ENCODE data around the gene PANX1. TPM values are rescaled to one million over a fixed set of nuclear protein-coding genes. Genes with fewer than 3 reads are reported as not detected.

Gene PANX1
- polyA plus RNA-seq, 1 of the 3 experiments (the other 2 are of a cell fraction): 11.1 TPM

DNA sequence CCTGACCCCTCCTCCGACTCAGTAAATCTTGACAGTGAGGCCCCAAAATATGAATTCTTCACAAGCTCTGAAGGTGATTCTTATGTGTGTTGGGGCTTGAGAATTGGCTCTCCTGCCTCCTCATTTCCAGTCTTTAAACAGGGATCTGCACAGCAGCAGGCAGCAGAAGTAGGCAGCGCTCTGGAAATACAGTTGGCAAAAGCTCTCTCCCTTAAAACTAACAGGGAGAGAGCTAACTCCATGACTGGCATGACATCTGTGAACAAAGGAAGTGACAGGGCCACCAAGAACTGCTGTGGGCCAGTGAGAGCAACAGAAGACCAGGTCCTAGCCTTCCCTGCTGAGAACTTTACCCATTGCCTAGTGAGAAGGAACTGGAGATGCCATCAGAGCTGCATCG, 70.1 kb downstream of the PANX1 start (continued):
- TF ChIP-seq RFX5 (IDR thresholded peaks at IDR 0.05; ENCODE audit: low read length): no peak
- TF ChIP-seq, protein P1, sequence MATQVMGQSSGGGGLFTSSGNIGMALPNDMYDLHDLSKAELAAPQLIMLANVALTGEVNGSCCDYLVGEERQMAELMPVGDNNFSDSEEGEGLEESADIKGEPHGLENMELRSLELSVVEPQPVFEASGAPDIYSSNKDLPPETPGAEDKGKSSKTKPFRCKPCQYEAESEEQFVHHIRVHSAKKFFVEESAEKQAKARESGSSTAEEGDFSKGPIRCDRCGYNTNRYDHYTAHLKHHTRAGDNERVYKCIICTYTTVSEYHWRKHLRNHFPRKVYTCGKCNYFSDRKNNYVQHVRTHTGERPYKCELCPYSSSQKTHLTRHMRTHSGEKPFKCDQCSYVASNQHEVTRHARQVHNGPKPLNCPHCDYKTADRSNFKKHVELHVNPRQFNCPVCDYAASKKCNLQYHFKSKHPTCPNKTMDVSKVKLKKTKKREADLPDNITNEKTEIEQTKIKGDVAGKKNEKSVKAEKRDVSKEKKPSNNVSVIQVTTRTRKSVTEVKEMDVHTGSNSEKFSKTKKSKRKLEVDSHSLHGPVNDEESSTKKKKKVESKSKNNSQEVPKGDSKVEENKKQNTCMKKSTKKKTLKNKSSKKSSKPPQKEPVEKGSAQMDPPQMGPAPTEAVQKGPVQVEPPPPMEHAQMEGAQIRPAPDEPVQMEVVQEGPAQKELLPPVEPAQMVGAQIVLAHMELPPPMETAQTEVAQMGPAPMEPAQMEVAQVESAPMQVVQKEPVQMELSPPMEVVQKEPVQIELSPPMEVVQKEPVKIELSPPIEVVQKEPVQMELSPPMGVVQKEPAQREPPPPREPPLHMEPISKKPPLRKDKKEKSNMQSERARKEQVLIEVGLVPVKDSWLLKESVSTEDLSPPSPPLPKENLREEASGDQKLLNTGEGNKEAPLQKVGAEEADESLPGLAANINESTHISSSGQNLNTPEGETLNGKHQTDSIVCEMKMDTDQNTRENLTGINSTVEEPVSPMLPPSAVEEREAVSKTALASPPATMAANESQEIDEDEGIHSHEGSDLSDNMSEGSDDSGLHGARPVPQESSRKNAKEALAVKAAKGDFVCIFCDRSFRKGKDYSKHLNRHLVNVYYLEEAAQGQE (IDR thresholded peaks at IDR 0.05; ENCODE audit: low read depth, low read length): no peak
- no peak for TF ChIP-seq TEAD4 (IDR thresholded peaks at IDR 0.05; ENCODE audit: borderline replicate concordance, insufficient read depth)
- no peak for TF ChIP-seq MXI1 (IDR thresholded peaks at IDR 0.05; ENCODE audit: low read depth, low read length)
- TF ChIP-seq GATA2 (CRISPR knock-in tag; IDR thresholded peaks at IDR 0.05): no peak
- TF ChIP-seq NFIC (IDR thresholded peaks at IDR 0.05; ENCODE audit: borderline replicate concordance): no peak
- no peak for TF ChIP-seq EZH2phosphoT487 (IDR thresholded peaks at IDR 0.05; ENCODE audit: borderline replicate concordance, low read depth)
- TF ChIP-seq MEF2A (IDR thresholded peaks at IDR 0.05; ENCODE audit: borderline replicate concordance, low read depth): no peak

GRCh38 chr11:94199136-94200130, 70.8 kb downstream of the PANX1 start:
- H3K4me2 ChIP-seq: no peak overlapping the region; the same call in 1 of the 2 replicates
- no peak overlapping the region for H2AFZ ChIP-seq (ENCODE audit: low read depth)
- H3K9me3 ChIP-seq: no peaks in the 10 kb centered on the region
- ChIA-PET CTCF (interaction anchor here (1.4 to 2.4 kb wide), 3 partner anchors 16 to 304 kb away, joined by 3 to 9 read pairs (median 4); no protein-coding TSS in a partner anchor), POLR2A (no interaction called here)
- no peaks in the 10 kb centered on the region; a peak in 1 of 4 replicates for H3K4me1 ChIP-seq (ENCODE audit: control insufficient read depth in 1 of 2, insufficient read depth in 2 of 2, low read depth in 1 of 2, low read length in 1 of 2)
- no peak for TF ChIP-seq RXRA (IDR thresholded peaks at IDR 0.05; ENCODE audit: borderline replicate concordance, low read depth)
- no peak for TF ChIP-seq FOSL2 (IDR thresholded peaks at IDR 0.05; ENCODE audit: borderline replicate concordance, low read depth)
- TF ChIP-seq SMC3 (IDR thresholded peaks at IDR 0.05; ENCODE audit: low read depth, low read length): no peak
- no peak for TF ChIP-seq EZH2phosphoT487 (IDR thresholded peaks at IDR 0.05; ENCODE audit: borderline replicate concordance, low read depth)
- no peak for TF ChIP-seq NRF1 (IDR thresholded peaks at IDR 0.05; ENCODE audit: low read depth, low read length)
- no peak for TF ChIP-seq TEAD4 (IDR thresholded peaks at IDR 0.05; ENCODE audit: borderline replicate concordance, insufficient read depth)
- TF ChIP-seq FOXM1 (IDR thresholded peaks at IDR 0.05; ENCODE audit: low read depth): no peak
- no peak for TF ChIP-seq ZBTB33 (IDR thresholded peaks at IDR 0.05; ENCODE audit: borderline replicate concordance, low read depth)
- TF ChIP-seq MEF2A (IDR thresholded peaks at IDR 0.05; ENCODE audit: borderline replicate concordance, low read depth): no peak
- TF ChIP-seq CTCF (IDR thresholded peaks at IDR 0.05): no peak
- no peak for TF ChIP-seq TAF1 (IDR thresholded peaks at IDR 0.05; ENCODE audit: borderline replicate concordance, low read depth, low read length)
- no peak for TF ChIP-seq USF2 (IDR thresholded peaks at IDR 0.05; ENCODE audit: borderline replicate concordance, low read depth, low read length)
- no peak for TF ChIP-seq ELF1 (IDR thresholded peaks at IDR 0.05)
- no peak for TF ChIP-seq TCF12 (IDR thresholded peaks at IDR 0.05)
- no peak for DNase-seq
- H3F3A ChIP-seq (replicated peaks; ENCODE audit: insufficient read depth): no peaks in the 10 kb centered on the region
- no peaks in the 10 kb centered on the region for H4K20me1 ChIP-seq (ENCODE audit: insufficient read depth)
- no peaks in the 10 kb centered on the region for H3K9me2 ChIP-seq
- H3K27me3 ChIP-seq (ENCODE audit: insufficient read depth): no peaks in the 10 kb centered on the region
- no peak overlapping the region for H3K9ac ChIP-seq
- WGBS (ENCODE audit: low lambda C conversion rate): 92% methylated on average over 5 of the region's 5 CpGs
- H3K4me3 ChIP-seq (ENCODE audit: low read depth in 2 of 2, low read length in 1 of 2): no peak overlapping the region
- no peaks in the 10 kb centered on the region for H3K79me2 ChIP-seq (ENCODE audit: insufficient read depth)
- H3K27ac ChIP-seq (ENCODE audit: low read depth in 2 of 2, low read length in 1 of 2): no peak overlapping the region
- no peaks in the 10 kb centered on the region for H3K36me3 ChIP-seq (replicated peaks in 1 of 2; ENCODE audit: control insufficient read depth in 1 of 2, insufficient read depth in 2 of 2, low read length in 1 of 2)
